ENCODE data around the gene DOK4.
"Not testable (repeated sequence)": the region's sequence is repeated elsewhere in the genome, so short reads cannot be mapped to it uniquely, and the experiment has no call there.

The DOK4 gene

DNA sequence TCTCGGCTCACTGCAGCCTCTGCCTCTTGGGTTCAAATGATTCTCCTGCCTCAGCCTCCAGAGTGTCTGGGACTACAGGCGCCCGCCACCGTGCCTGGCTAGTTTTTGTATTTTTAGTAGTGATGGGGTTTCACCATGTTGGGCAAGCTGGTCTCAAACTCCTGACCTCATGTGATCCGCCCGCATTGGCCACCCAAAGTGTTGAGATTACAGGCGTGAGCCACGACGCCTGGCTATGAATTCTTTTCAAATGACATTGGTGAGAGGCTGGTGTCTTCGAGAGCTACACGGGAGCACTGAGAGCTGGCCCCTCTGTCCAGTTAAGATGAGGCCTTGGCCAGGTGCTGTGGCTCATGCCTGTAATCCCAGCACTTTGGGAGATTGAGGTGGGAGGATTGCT lies 13.6 kb upstream of the DOK4 start:
- not testable (repeated sequence) for H3K4me1 ChIP-seq (ENCODE audit: control insufficient read depth, insufficient read depth, low read length, unreplicated experiment); H3K27ac ChIP-seq (ENCODE audit: low read depth, low read length); H3K27me3 ChIP-seq (ENCODE audit: insufficient read depth, low read length)

DNA sequence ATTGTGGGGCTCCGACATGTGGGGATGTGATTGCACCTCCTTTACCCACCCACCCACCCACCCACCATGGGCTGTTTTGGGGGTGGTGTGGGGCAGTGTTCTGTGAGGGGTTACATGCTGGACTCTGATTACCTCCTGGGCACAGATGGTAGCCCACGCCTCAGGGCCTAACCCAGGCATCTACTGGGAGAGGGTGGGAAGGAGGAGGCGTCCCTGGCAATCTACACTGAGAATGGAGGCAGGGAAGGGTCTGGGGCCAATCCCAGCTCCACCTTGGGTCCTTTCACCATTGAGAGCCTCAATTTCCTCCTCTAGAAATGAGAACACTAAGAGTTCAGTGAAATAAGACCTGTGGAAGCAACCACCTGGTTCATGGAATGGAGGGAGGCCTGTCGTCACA lies 11.7 kb upstream of the DOK4 start:
- Histone ChIP-seq H3K4me3 (ENCODE audit: low read depth, low read length) (no peak overlapping the region), H3K27me3 (ENCODE audit: insufficient read depth, low read length) (no peaks in the 10 kb centered on the region), H3K79me2 (ENCODE audit: control insufficient read depth, insufficient read depth, low read length, unreplicated experiment) (no peaks in the 10 kb centered on the region), H3K27ac (ENCODE audit: low read depth, low read length) (no peak overlapping the region), H2AFZ (ENCODE audit: low read length, unreplicated experiment) (no peak overlapping the region), H3K36me3 (ENCODE audit: insufficient read depth, low read length) (no peaks in the 10 kb centered on the region), H3K4me1 (ENCODE audit: control insufficient read depth, insufficient read depth, low read length, unreplicated experiment) (no peaks in the 10 kb centered on the region)

More for the DNA sequence above, 13.6 kb upstream of the DOK4 start:
- H3K4me3 ChIP-seq (ENCODE audit: low read depth, low read length); H2AFZ ChIP-seq (ENCODE audit: low read length, unreplicated experiment); H3K79me2 ChIP-seq (ENCODE audit: control insufficient read depth, insufficient read depth, low read length, unreplicated experiment); H3K36me3 ChIP-seq (ENCODE audit: insufficient read depth, low read length): not testable (repeated sequence)

DNA sequence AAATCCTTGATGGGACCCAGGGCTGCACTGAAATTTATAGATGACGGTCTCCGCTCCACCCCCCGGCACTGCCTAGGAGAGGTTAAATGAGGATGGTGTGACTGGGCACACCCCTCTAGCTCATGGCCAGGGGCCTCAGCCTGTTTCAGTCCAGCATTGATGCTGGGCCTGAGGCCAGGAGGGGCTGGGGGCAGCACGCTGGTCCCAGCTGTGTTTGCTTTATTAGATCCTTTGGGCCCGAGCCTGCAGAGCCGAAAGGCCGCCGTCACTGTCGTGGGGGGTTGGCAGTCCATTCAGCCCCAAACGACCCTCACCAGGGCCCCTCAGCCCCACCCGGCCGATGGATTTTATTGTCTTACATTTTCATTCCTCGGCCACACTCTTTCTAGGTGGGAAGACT lies 10.8 kb upstream of the DOK4 start:
- Histone ChIP-seq H3K36me3 (ENCODE audit: insufficient read depth, low read length) (no peaks in the 10 kb centered on the region), H3K4me3 (ENCODE audit: low read depth, low read length) (no peak overlapping the region), H3K4me1 (ENCODE audit: control insufficient read depth, insufficient read depth, low read length, unreplicated experiment) (no peaks in the 10 kb centered on the region), H3K79me2 (ENCODE audit: control insufficient read depth, insufficient read depth, low read length, unreplicated experiment) (no peaks in the 10 kb centered on the region), H3K27ac (ENCODE audit: low read depth, low read length) (no peak overlapping the region), H2AFZ (ENCODE audit: low read length, unreplicated experiment) (no peak overlapping the region), H3K27me3 (ENCODE audit: insufficient read depth, low read length) (no peaks in the 10 kb centered on the region)

DNA sequence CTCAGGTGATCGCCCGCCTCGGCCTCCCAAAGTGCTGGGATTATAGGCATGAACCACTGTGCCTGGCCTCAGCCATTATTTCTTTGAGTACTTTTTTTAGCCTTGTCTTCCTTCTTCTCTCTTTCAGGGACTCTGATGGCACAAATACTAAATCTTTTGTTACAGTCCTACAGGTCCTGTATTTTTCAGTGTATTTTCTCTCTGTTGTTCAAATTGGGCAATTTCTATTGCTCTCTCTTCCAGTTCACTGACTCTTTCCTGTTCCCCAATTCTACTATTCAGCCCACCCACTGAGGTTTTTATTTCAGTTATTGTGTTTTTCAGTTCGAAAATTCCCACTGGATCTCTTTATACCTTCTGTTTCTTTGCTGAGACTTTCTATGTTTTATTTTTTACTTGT lies 7.5 kb upstream of the DOK4 start:
- Histone ChIP-seq H3K36me3 (ENCODE audit: insufficient read depth, low read length) (no peaks in the 10 kb centered on the region), H3K79me2 (ENCODE audit: control insufficient read depth, insufficient read depth, low read length, unreplicated experiment) (no peaks in the 10 kb centered on the region), H3K27ac (ENCODE audit: low read depth, low read length) (no peak overlapping the region), H3K4me1 (ENCODE audit: control insufficient read depth, insufficient read depth, low read length, unreplicated experiment) (no peaks in the 10 kb centered on the region), H3K4me3 (ENCODE audit: low read depth, low read length) (no peak overlapping the region), H3K27me3 (ENCODE audit: insufficient read depth, low read length) (no peaks in the 10 kb centered on the region), H2AFZ (ENCODE audit: low read length, unreplicated experiment) (no peak overlapping the region)

DNA sequence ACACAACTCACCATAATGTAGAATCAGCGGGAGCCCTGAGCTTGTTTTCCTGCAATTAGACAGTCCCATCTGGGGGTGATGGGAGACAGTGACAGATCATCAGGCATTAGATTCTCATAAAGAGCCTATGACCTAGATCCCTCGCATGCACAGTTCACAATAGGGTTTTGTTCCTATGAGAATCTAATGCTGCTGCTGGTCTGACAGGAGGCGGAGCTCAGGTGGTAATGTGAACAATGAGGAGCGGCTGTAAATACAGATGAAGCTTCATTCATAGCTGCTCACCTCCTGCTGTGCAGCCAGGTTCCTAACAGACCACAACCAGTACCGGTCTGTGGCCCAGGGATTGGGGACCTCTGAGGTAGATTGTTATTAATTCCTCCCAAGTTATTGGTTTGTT lies 2.9 kb upstream of the DOK4 start:
- Histone ChIP-seq H3K4me3 (ENCODE audit: low read depth, low read length) (no peak overlapping the region), H3K27ac (ENCODE audit: low read depth, low read length) (no peak overlapping the region), H3K27me3 (ENCODE audit: insufficient read depth, low read length) (no peaks in the 10 kb centered on the region), H3K79me2 (ENCODE audit: control insufficient read depth, insufficient read depth, low read length, unreplicated experiment) (no peaks in the 10 kb centered on the region), H2AFZ (ENCODE audit: low read length, unreplicated experiment) (no peak overlapping the region), H3K4me1 (ENCODE audit: control insufficient read depth, insufficient read depth, low read length, unreplicated experiment) (peaks cover 15% of the 10 kb centered on the region), H3K36me3 (ENCODE audit: insufficient read depth, low read length) (no peaks in the 10 kb centered on the region)

DNA sequence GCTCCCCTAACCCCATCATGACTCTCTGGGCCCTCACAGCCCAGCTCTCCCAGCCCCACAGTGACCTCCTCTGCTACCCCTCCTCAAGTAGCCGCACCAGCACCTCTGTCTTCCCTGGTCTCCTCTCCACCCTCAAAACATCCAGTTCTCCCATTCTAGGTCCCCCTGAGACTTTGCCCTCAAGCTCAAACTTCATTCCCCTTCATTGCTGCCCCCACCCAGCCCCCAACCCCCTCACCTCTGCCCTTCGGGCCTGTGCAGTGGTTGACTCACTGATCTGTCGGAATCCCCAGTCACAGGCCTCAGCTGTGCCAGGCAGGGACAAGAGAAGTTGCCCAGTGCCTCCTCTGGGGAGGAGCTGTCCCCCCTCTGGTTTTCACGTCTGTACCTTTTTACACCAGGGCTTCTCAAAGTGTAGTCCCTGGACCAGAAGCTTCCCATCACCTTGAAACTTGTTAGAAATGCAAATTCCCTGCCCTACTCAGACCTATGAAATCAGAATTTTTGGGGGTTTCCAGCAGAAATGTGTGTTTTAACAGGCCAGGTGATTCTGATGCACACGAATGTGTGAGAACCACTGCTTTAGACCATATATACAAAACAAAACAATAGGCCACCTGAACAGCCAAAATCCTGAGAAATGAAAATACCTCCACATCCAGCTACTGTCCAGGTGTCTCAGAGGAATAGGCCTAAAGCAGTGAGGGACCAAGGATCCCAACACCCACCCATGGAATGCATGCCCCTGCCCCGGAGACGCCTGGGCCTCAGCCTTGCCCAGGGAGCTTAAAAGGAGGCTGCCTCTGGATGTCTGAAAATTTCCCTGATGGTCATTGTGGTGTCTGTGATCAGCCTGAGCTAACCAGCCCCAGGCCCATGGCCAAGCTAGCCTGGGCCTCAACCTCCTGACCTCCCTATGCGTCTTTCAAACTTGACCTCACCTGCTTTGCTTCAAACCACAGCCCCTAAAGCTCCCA lies 853 bp upstream of the DOK4 start:
- H3K27me3 ChIP-seq (ENCODE audit: insufficient read depth, low read length) = no peaks in the 10 kb centered on the region

DNA sequence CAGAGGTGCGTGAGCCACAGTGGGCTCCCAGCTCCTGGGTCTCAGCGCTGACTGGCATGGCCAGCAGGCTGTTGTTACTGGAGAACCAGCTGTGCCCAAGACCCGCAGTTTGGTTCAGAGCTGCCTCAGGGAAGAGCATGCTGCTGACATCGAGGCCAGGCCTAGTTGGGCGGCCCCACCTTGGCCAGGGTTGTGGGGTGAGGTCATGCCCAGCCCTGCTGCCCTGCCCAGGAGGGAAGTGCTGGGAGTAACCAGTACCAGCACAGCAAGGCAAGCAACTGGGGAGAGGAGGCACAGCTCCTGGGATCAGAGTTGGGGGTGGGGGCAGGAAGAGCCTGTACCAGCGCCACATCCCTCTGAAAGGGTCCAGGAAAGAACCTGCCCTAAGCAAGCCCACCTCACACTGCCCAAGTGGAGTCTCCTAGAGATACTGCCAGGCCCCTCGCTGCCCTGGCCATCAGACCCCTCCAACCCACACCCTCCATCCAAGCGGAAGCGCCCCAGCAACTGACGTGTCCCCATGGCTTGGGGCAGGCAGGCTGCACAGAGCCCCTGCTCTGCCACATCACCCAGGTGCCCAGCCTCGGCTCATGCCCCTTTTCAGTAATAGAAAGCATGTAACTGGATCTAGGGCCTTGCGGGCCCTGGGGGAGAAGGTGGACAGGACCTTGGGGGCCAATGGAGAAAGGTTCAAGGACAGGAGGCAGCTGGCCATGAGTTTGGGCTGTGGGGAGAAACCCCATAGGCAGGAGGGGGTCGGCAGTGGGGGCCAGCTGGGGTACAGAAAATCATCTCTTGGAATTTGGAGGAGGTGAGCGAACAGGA lies 990 bp downstream of the DOK4 start:
- Histone ChIP-seq H3K4me3 (ENCODE audit: low read depth, low read length) (peak overlapping the region; percentile 86), H3K36me3 (ENCODE audit: insufficient read depth, low read length) (no peaks in the 10 kb centered on the region), H3K79me2 (ENCODE audit: control insufficient read depth, insufficient read depth, low read length, unreplicated experiment) (no peaks in the 10 kb centered on the region), H3K27ac (ENCODE audit: low read depth, low read length) (no peak overlapping the region), H3K27me3 (ENCODE audit: insufficient read depth, low read length) (no peaks in the 10 kb centered on the region), H3K4me1 (ENCODE audit: control insufficient read depth, insufficient read depth, low read length, unreplicated experiment) (peaks cover 20% of the 10 kb centered on the region), H2AFZ (ENCODE audit: low read length, unreplicated experiment) (peak overlapping the region; percentile 80)

More for the DNA sequence above, 853 bp upstream of the DOK4 start:
- no peak overlapping the region for H3K27ac ChIP-seq (ENCODE audit: low read depth, low read length)
- peaks cover 15% of the 10 kb centered on the region for H3K4me1 ChIP-seq (ENCODE audit: control insufficient read depth, insufficient read depth, low read length, unreplicated experiment)
- no peaks in the 10 kb centered on the region for H3K36me3 ChIP-seq (ENCODE audit: insufficient read depth, low read length)
- peak overlapping the region; percentile 96 for H2AFZ ChIP-seq (ENCODE audit: low read length, unreplicated experiment)
- H3K79me2 ChIP-seq (ENCODE audit: control insufficient read depth, insufficient read depth, low read length, unreplicated experiment) = no peaks in the 10 kb centered on the region
- H3K4me3 ChIP-seq (ENCODE audit: low read depth, low read length) = peak overlapping the region; percentile 86

DNA sequence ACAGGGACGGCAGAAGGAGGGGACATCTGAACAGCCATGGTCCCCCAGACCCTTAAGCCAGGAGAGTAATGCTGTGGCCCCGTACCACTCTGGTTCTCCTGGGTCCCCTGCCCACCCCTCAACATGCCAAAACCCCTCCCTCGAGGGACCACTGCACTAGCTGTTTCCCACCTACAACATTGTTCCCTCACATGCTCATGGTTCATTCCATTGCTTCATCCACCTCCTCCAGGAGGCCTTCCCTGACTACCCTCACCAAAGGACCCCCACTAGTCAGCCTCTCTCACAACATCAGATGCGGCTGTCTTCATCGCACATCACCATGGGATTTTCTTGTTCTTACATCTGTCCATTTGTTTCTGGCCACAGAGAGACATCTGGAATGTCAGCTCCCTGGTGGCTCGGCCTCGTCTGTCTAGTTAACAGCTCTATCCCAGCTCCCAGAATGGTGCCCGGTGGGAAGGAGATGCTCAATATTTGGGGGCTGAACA lies 1.7 kb downstream of the DOK4 start:
- H3K36me3 ChIP-seq (ENCODE audit: insufficient read depth, low read length) = no peaks in the 10 kb centered on the region
- no peak overlapping the region for H3K27ac ChIP-seq (ENCODE audit: low read depth, low read length)
- H3K79me2 ChIP-seq (ENCODE audit: control insufficient read depth, insufficient read depth, low read length, unreplicated experiment) = peaks cover 1% of the 10 kb centered on the region
- peaks cover 25% of the 10 kb centered on the region for H3K4me1 ChIP-seq (ENCODE audit: control insufficient read depth, insufficient read depth, low read length, unreplicated experiment)
- H3K4me3 ChIP-seq (ENCODE audit: low read depth, low read length) = peak overlapping the region; percentile 86; the same call in 1 of the 2 replicates
- H2AFZ ChIP-seq (ENCODE audit: low read length, unreplicated experiment) = no peak overlapping the region
- H3K27me3 ChIP-seq (ENCODE audit: insufficient read depth, low read length) = no peaks in the 10 kb centered on the region

DNA sequence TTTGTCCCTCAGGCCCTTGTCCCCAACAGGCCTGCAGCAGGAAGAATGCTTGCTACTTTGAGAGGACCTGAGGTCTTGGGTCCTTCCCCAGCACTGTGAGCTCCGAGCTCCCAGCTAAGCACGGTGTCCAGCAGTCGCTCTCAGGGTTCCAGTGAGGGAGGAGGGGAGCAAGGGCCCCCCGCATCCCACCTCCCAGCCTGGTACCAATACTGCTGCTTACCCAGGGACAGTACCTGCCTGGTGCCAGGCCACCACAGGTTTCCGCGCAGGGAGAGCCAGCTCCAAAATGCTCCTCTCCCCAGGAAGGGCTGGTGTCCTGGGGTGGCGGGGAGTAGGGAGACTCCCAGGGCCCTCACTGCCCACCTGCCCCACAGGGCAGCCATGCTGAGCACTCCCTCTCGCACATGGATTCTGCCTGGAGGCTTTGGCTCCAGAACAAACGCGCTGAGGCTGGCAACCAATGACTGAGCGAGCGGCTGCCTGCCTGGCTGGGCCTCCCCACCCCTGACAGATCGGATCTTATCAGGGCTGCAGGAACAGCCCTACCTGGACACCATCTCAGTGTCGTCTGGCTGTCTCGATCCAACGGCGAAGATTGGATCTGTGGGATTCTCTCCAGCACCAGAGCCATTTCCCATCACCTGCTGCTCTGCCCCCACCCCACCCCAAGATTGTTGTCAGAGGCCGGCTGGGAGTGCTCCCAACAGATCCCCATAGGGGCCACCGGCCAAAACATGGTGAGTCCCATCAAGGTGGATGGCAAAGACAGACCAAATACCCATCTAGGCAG lies 2.4 kb downstream of the DOK4 start:
- H3K4me3 ChIP-seq (ENCODE audit: low read depth, low read length) = no peak overlapping the region
- no peak overlapping the region for H2AFZ ChIP-seq (ENCODE audit: low read length, unreplicated experiment)
- peaks cover 25% of the 10 kb centered on the region for H3K4me1 ChIP-seq (ENCODE audit: control insufficient read depth, insufficient read depth, low read length, unreplicated experiment)
- no peaks in the 10 kb centered on the region for H3K36me3 ChIP-seq (ENCODE audit: insufficient read depth, low read length)
- no peaks in the 10 kb centered on the region for H3K27me3 ChIP-seq (ENCODE audit: insufficient read depth, low read length)
- peaks cover 7% of the 10 kb centered on the region for H3K79me2 ChIP-seq (ENCODE audit: control insufficient read depth, insufficient read depth, low read length, unreplicated experiment)
- H3K27ac ChIP-seq (ENCODE audit: low read depth, low read length) = no peak overlapping the region

DNA sequence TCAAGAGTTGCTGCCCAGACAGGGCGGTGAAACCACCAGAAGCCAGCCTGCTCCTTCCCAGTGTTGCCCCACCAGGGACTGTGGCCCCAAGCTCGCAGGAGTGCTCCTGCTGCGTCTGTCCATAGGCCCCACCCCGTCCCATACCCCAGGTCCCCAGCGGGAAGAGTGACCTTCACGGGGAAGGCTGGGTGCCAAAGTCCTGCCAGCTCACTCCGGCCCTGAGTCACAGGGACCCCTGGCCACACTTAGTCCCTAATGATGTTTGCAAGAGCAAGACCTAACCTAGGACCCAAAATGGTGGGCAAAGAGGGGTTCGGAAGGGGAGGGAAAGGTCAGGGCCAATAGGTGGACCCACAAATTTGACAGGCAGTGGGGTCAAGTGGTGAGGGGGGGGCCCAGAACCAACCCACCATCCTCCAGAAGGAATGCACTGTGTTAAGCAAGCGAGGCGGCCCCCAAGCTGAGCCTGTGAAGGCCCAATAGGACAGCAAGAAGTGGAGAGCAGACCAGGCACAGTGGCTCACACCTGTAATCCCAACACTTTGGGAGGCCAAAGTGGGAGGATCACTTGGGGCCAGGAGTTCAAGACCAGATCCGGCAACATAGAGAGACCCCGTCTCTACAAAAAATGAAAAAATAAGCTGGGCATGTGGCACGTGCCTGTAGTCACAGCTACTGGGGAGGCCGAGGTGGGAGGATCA lies 3.3 kb downstream of the DOK4 start:
- Histone ChIP-seq H3K27me3 (ENCODE audit: insufficient read depth, low read length) (no peaks in the 10 kb centered on the region), H3K79me2 (ENCODE audit: control insufficient read depth, insufficient read depth, low read length, unreplicated experiment) (peaks cover 17% of the 10 kb centered on the region), H3K4me3 (ENCODE audit: low read depth, low read length) (no peak overlapping the region), H2AFZ (ENCODE audit: low read length, unreplicated experiment) (no peak overlapping the region), H3K4me1 (ENCODE audit: control insufficient read depth, insufficient read depth, low read length, unreplicated experiment) (peaks cover 33% of the 10 kb centered on the region), H3K27ac (ENCODE audit: low read depth, low read length) (no peak overlapping the region), H3K36me3 (ENCODE audit: insufficient read depth, low read length) (no peaks in the 10 kb centered on the region)

Data from ACC112 (cell line).